Measurements from ENCODE around the gene RELN. TPM values are rescaled to one million over a fixed set of nuclear protein-coding genes. Genes with fewer than 3 reads are reported as not detected.
A peak's percentile ranks its signal among the peaks of the same experiment; 100 is the strongest.

The RELN gene
- total and polyA plus RNA-seq, 9 of the 15 experiments (the other 6 are each of a cell fraction or from before 2014, with no cell fraction given), result 12.9 to 43.2 (median 18.1) TPM

DNA sequence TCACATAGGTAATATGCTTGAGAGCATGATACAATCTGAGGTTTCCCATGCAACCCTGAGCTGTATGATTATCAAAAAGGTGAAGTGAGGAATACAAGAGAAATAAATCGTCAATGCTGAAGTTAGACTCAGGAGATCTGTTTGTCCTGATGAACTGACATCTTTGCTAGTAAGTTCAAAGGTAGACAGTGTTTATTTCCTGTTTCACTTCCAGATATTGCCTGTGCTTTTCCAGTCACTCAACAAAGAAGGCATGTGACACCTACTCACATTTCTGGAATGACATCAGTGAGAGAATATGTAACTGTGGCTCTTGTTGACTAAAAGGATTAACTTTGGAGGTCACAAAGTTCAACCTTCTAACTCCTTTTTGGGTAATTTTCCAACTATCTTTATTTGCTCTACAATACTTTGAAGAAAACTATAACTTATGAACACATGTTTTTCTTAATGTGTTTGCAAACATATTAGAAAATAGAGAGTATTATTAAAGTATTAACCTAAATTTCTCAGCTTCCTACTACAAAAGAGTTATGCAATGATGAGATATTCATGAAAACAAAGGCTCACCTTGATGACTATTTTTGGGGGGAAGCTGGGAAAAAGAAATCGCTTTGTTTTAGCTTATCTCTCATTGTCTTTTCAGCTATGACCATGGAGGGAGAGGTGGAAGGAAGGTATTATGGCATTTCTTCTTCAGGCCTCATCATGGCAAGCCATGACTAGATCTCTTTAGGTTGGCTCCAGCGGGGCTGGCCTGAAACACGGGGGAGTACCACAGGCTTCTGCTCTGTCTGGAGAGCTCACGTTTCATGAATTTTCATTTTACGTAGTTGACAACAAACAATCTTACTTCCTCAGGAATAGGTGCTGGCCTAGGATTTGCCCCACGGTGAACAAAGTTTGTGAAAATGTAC, 328.7 kb downstream of the RELN start (continued):
- TF ChIP-seq, protein P1, sequence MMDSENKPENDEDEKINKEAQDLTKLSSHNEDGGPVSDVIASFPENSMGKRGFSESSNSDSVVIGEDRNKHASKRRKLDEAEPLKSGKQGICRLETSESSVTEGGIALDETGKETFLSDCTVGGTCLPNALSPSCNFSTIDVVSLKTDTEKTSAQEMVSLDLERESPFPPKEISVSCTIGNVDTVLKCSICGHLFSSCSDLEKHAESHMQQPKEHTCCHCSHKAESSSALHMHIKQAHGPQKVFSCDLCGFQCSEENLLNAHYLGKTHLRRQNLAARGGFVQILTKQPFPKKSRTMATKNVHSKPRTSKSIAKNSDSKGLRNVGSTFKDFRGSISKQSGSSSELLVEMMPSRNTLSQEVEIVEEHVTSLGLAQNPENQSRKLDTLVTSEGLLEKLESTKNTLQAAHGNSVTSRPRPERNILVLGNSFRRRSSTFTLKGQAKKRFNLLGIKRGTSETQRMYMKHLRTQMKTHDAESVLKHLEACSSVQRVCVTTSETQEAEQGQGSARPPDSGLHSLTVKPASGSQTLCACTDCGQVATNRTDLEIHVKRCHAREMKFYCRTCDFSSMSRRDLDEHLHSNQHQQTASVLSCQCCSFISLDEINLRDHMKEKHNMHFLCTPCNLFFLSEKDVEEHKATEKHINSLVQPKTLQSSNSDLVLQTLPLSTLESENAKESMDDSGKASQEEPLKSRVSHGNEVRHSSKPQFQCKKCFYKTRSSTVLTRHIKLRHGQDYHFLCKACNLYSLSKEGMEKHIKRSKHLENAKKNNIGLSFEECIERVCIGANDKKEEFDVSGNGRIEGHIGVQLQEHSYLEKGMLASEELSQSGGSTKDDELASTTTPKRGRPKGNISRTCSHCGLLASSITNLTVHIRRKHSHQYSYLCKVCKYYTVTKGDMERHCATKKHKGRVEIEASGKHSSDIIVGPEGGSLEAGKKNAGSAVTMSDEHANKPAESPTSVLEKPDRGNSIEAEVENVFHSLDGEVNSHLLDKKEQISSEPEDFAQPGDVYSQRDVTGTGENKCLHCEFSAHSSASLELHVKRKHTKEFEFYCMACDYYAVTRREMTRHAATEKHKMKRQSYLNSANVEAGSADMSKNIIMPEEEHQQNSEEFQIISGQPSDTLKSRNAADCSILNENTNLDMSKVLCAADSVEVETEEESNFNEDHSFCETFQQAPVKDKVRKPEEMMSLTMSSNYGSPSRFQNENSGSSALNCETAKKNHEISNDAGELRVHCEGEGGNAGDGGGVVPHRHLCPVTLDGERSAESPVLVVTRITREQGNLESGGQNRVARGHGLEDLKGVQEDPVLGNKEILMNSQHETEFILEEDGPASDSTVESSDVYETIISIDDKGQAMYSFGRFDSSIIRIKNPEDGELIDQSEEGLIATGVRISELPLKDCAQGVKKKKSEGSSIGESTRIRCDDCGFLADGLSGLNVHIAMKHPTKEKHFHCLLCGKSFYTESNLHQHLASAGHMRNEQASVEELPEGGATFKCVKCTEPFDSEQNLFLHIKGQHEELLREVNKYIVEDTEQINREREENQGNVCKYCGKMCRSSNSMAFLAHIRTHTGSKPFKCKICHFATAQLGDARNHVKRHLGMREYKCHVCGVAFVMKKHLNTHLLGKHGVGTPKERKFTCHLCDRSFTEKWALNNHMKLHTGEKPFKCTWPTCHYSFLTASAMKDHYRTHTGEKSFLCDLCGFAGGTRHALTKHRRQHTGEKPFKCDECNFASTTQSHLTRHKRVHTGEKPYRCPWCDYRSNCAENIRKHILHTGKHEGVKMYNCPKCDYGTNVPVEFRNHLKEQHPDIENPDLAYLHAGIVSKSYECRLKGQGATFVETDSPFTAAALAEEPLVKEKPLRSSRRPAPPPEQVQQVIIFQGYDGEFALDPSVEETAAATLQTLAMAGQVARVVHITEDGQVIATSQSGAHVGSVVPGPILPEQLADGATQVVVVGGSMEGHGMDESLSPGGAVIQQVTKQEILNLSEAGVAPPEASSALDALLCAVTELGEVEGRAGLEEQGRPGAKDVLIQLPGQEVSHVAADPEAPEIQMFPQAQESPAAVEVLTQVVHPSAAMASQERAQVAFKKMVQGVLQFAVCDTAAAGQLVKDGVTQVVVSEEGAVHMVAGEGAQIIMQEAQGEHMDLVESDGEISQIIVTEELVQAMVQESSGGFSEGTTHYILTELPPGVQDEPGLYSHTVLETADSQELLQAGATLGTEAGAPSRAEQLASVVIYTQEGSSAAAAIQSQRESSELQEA (IDR thresholded peaks at IDR 0.05; ENCODE audit: low read depth), result no peak
- no peak for TF ChIP-seq HMGN3 (IDR thresholded peaks at IDR 0.05; ENCODE audit: borderline replicate concordance, extremely low read depth, insufficient read length, low read depth, low read length)
- TF ChIP-seq NCOA4 (IDR thresholded peaks at IDR 0.05; ENCODE audit: partially characterized antibody), result no peak
- no peak for TF ChIP-seq PML (IDR thresholded peaks at IDR 0.05; ENCODE audit: low read length)
- peak; percentile 88 for TF ChIP-seq ZNF175 (CRISPR knock-in tag; IDR thresholded peaks at IDR 0.05; ENCODE audit: low read depth)
- no peak for TF ChIP-seq SNRNP70 (optimal IDR thresholded peaks at IDR 0.05; ENCODE audit: low read depth, low read length)
- peak; percentile 83 for TF ChIP-seq MEIS2 (IDR thresholded peaks at IDR 0.05; ENCODE audit: partially characterized antibody)
- peak; percentile 82 for TF ChIP-seq EP300 (IDR thresholded peaks at IDR 0.05; ENCODE audit: low read length)
- TF ChIP-seq, protein P2, sequence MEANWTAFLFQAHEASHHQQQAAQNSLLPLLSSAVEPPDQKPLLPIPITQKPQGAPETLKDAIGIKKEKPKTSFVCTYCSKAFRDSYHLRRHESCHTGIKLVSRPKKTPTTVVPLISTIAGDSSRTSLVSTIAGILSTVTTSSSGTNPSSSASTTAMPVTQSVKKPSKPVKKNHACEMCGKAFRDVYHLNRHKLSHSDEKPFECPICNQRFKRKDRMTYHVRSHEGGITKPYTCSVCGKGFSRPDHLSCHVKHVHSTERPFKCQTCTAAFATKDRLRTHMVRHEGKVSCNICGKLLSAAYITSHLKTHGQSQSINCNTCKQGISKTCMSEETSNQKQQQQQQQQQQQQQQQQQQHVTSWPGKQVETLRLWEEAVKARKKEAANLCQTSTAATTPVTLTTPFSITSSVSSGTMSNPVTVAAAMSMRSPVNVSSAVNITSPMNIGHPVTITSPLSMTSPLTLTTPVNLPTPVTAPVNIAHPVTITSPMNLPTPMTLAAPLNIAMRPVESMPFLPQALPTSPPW (CRISPR knock-in tag; IDR thresholded peaks at IDR 0.05), result peak; percentile 37
- TF ChIP-seq SIX5 (IDR thresholded peaks at IDR 0.05; ENCODE audit: borderline replicate concordance in 1 of 2, insufficient read depth in 1 of 2, low read depth in 1 of 2, low read length in 2 of 2), result no peak
- peak; percentile 24 to 50; a peak in 3 of 4 replicates for TF ChIP-seq TRIM24 (IDR thresholded peaks at IDR 0.05)
- no peak for TF ChIP-seq GTF2F1 (IDR thresholded peaks at IDR 0.05; ENCODE audit: low read depth, low read length)
- no peak for TF ChIP-seq ZNF431 (CRISPR knock-in tag; IDR thresholded peaks at IDR 0.05)
- peak in 1 of 2 experiments; percentile 56; a peak in 1 of 4 replicates for TF ChIP-seq RCOR1 (IDR thresholded peaks at IDR 0.05; ENCODE audit: borderline replicate concordance in 1 of 2, low read depth in 2 of 2, low read length in 2 of 2)
- TF ChIP-seq RFX1 (IDR thresholded peaks at IDR 0.05), result 0 out of 2 replicates have a peak, but pooled peaks have one; percentile 2
- peak; percentile 80 for TF ChIP-seq BHLHE40 (IDR thresholded peaks at IDR 0.05; ENCODE audit: low read length)
- no peak for TF ChIP-seq ZBTB17 (CRISPR knock-in tag; IDR thresholded peaks at IDR 0.05)
